Activated CD4-positive, alpha-beta memory T cell treated with anti-CD3 and anti-CD28 coated beads for 36 hours (primary cell): ENCODE results near the gene KIZ. TPM values are rescaled to one million over a fixed set of nuclear protein-coding genes. Genes with fewer than 3 reads are reported as not detected.
A peak's percentile ranks its signal among the peaks of the same experiment; 100 is the strongest.
"Not testable (repeated sequence)": the region's sequence is repeated elsewhere in the genome, so short reads cannot be mapped to it uniquely, and the experiment has no call there.

Experiments used
- CTCF ChIA-PET: fragments of 350-600 bp; sonication (Branson Sonifier 250); formaldehyde crosslinking; loops from one replicate; lab custom pipeline; 2021; ENCODE audit warnings: antibody characterized with exemption, inconsistent platforms; lab: Charles Lee
- POLR2A ChIA-PET: fragments of 350-600 bp; sonication (Branson Sonifier 250); formaldehyde crosslinking; loops from one replicate; lab custom pipeline; 2021; ENCODE audit warnings: antibody characterized with exemption; lab: Charles Lee
- DNase-seq: peaks from one replicate; pipeline ENCODE4 v3.0.0-alpha.2; 2020
- H3K27ac Mint-ChIP-seq: one replicate; pipeline ENCODE4 v1.8.0; 2021; ENCODE audit warnings: mixed read lengths
- H3K27me3 Mint-ChIP-seq: one replicate; pipeline ENCODE4 v1.8.0; 2021; ENCODE audit warnings: mixed read lengths
- H3K36me3 Mint-ChIP-seq: one replicate; pipeline ENCODE4 v1.8.0; 2021; ENCODE audit warnings: mixed read lengths
- H3K4me1 Mint-ChIP-seq: one replicate; pipeline ENCODE4 v1.8.0; 2021; ENCODE audit warnings: low read depth, mixed read lengths
- H3K4me3 Mint-ChIP-seq: one replicate; pipeline ENCODE4 v1.8.0; 2021; ENCODE audit warnings: mild to moderate bottlenecking, mixed read lengths
- H3K9me3 Mint-ChIP-seq: one replicate; pipeline ENCODE4 v1.8.0; 2021; ENCODE audit warnings: mixed read lengths
- intact Hi-C: fragments of 100-400 bp; cut with micrococcal nuclease; formaldehyde crosslinking; loops from one replicate; pipeline ENCODE4 v1.15.1; 2023
- total RNA-seq, 2 experiments: library from RNA; stranded (reverse); gene quantifications; one replicate each; pipeline ENCODE4 v1.2.3, GENCODE V29; 2021

KIZ gene
- total RNA-seq, 2 experiments from 2014 or later, result 13.3 to 13.5 TPM

- intact Hi-C loops, H3K9me3 Mint-ChIP-seq, CTCF ChIA-PET, H3K4me3 Mint-ChIP-seq, H3K27me3 Mint-ChIP-seq, POLR2A ChIA-PET, H3K4me1 Mint-ChIP-seq, H3K27ac Mint-ChIP-seq, DNase-seq: not testable (repeated sequence)
- peaks cover 33% of the 10 kb centered on the region for H3K36me3 Mint-ChIP-seq
These were observed 42.2 kb downstream of the KIZ start for GRCh38 chr20:21168061-21168460.

DNA sequence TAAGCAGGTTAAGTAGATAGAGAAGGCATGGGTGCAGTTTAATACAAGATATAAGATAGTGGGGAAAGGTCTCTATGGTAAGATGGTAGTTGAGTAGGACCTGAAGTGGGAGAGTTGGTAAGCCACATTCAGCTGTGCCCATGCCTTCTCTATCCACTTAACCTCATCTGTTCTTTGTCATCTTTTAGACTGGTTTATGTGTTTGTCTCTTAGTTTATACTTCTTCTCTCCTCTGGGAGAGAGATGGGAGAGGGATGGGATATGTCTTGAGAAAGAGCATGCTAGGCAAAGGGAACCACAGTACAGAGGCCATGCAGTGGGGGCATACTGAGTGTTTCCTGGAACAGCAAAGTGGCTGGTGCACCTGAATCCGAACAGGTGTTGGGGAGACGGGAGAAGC lies 46.7 kb downstream of the KIZ start:
- Mint-ChIP-seq H3K9me3 (peaks cover 8% of the 10 kb centered on the region), H3K4me3 (no peak overlapping the region), H3K36me3 (peaks cover 18% of the 10 kb centered on the region), H3K4me1 (peaks cover 7% of the 10 kb centered on the region), H3K27ac (no peak overlapping the region), H3K27me3 (no peaks in the 10 kb centered on the region)
- no peak for DNase-seq
- intact Hi-C loops, result no loop called here
- CTCF ChIA-PET, result no interaction called here
- POLR2A ChIA-PET, result no interaction called here

- H3K9me3 Mint-ChIP-seq, result peaks cover 11% of the 10 kb centered on the region
- peaks cover 16% of the 10 kb centered on the region for H3K36me3 Mint-ChIP-seq
- H3K27ac Mint-ChIP-seq, result no peak overlapping the region
- CTCF ChIA-PET, result no interaction called here
- POLR2A ChIA-PET, result no interaction called here
- peaks cover 7% of the 10 kb centered on the region for H3K4me1 Mint-ChIP-seq
- intact Hi-C loops, result no loop called here
- no peak for DNase-seq
- no peaks in the 10 kb centered on the region for H3K27me3 Mint-ChIP-seq
- no peak overlapping the region for H3K4me3 Mint-ChIP-seq
These were observed 47.6 kb downstream of the KIZ start for GRCh38 chr20:21173485-21173884.

DNA sequence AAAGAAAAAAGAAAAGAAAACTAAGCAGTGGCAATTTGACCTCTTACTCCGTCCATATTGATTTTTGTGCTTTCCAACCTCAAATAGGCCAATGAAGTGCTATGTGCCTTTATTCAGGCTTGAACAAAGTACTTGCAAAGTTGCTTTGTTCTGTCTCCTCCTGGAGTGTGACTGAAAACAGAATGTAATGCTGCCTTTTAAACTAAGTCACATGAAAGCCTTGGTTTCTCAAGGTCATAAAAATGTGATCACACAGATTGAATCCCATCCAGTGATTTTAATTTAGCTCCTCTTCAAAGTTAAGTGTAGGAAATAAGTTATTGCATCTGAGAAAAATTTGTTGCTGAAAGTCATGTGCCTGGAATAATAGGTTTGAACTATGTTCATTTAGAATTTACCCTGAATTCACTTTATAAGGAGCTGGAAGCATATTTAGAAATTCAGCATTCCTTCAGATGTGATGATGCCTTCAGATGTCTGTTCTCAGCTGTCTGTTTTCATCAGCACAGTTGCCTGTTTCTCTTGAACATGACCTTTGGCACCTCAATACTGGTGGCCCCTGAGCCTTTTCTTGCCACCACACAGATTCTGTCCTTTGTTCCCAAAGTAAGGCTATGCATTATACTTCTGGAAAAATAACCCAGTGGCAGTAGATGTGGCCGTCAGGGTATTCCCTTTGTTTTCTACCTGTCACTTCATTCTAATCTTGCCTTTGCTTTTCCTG lies 48.8 kb downstream of the KIZ start:
- intact Hi-C loops, result no loop called here
- no peak for DNase-seq
- Mint-ChIP-seq H3K36me3 (peaks cover 18% of the 10 kb centered on the region), H3K27me3 (no peaks in the 10 kb centered on the region), H3K9me3 (peaks cover 11% of the 10 kb centered on the region), H3K4me3 (no peak overlapping the region), H3K4me1 (peaks cover 10% of the 10 kb centered on the region), H3K27ac (no peak overlapping the region)
- ChIA-PET POLR2A (no interaction called here), CTCF (no interaction called here)

- ChIA-PET POLR2A (no interaction called here), CTCF (interaction anchor here (0.7 kb wide), 2 partner anchors 477 to 1060 kb away, joined by 3 read pairs; no protein-coding TSS in a partner anchor)
- H3K4me3 Mint-ChIP-seq, result no peak overlapping the region
- peaks cover 10% of the 10 kb centered on the region for H3K4me1 Mint-ChIP-seq
- H3K27ac Mint-ChIP-seq, result no peak overlapping the region
- H3K27me3 Mint-ChIP-seq, result no peaks in the 10 kb centered on the region
- intact Hi-C loops, result no loop called here
- DNase-seq, result peak; percentile 12
- H3K36me3 Mint-ChIP-seq, result peaks cover 21% of the 10 kb centered on the region
- peaks cover 11% of the 10 kb centered on the region for H3K9me3 Mint-ChIP-seq
These were observed 49.6 kb downstream of the KIZ start for GRCh38 chr20:21175433-21175832.

- H3K27ac Mint-ChIP-seq, result no peak overlapping the region
- no peaks in the 10 kb centered on the region for H3K27me3 Mint-ChIP-seq
- ChIA-PET POLR2A (no interaction called here), CTCF (no interaction called here)
- no peak overlapping the region for H3K4me3 Mint-ChIP-seq
- H3K4me1 Mint-ChIP-seq, result peaks cover 10% of the 10 kb centered on the region
- peaks cover 16% of the 10 kb centered on the region for H3K36me3 Mint-ChIP-seq
- no peak for DNase-seq
- intact Hi-C loops, result no loop called here
- H3K9me3 Mint-ChIP-seq, result peaks cover 11% of the 10 kb centered on the region
These were observed 51.9 kb downstream of the KIZ start for GRCh38 chr20:21177767-21178166.

GRCh38 chr20:21179757-21180156 lies 53.9 kb downstream of the KIZ start:
- ChIA-PET POLR2A (no interaction called here), CTCF (no interaction called here)
- Mint-ChIP-seq H3K4me3 (no peak overlapping the region), H3K36me3 (peaks cover 16% of the 10 kb centered on the region), H3K27ac (no peak overlapping the region), H3K4me1 (peaks cover 10% of the 10 kb centered on the region), H3K27me3 (no peaks in the 10 kb centered on the region), H3K9me3 (peaks cover 11% of the 10 kb centered on the region)
- no peak for DNase-seq
- intact Hi-C loops, result no loop called here

GRCh38 chr20:21180248-21180647 lies 54.4 kb downstream of the KIZ start:
- POLR2A ChIA-PET, result no interaction called here
- no peak for DNase-seq
- Mint-ChIP-seq H3K4me1 (peaks cover 7% of the 10 kb centered on the region), H3K27ac (no peak overlapping the region), H3K27me3 (no peaks in the 10 kb centered on the region), H3K4me3 (no peak overlapping the region), H3K36me3 (peaks cover 16% of the 10 kb centered on the region), H3K9me3 (peaks cover 11% of the 10 kb centered on the region)
- CTCF ChIA-PET, result no interaction called here
- intact Hi-C loops, result no loop called here

DNA sequence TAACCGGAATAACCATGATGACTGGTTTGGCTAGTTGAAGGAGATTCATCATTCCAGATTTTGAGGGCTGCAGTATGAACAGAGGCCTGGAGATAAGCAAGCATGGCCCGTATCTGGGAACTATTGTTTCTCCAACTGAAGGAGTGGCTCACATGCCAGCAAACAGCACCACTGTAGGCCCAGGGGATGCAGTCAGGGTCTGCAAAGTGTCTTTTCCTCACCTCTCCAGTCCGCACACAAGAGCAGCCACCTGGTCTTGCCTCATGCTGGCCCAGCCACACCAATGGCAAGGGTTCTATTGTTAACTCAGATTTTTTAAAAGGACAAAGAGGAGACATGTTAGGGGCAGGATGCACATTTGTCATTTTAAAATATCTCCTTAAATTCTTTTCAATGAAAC lies 55.1 kb downstream of the KIZ start:
- intact Hi-C loops, result no loop called here
- H3K4me3 Mint-ChIP-seq, result no peak overlapping the region
- H3K4me1 Mint-ChIP-seq, result peaks cover 4% of the 10 kb centered on the region
- POLR2A ChIA-PET, result no interaction called here
- no peaks in the 10 kb centered on the region for H3K27me3 Mint-ChIP-seq
- H3K36me3 Mint-ChIP-seq, result peaks cover 16% of the 10 kb centered on the region
- no peak overlapping the region for H3K27ac Mint-ChIP-seq
- peaks cover 11% of the 10 kb centered on the region for H3K9me3 Mint-ChIP-seq
- DNase-seq, result no peak
- CTCF ChIA-PET, result no interaction called here

DNA sequence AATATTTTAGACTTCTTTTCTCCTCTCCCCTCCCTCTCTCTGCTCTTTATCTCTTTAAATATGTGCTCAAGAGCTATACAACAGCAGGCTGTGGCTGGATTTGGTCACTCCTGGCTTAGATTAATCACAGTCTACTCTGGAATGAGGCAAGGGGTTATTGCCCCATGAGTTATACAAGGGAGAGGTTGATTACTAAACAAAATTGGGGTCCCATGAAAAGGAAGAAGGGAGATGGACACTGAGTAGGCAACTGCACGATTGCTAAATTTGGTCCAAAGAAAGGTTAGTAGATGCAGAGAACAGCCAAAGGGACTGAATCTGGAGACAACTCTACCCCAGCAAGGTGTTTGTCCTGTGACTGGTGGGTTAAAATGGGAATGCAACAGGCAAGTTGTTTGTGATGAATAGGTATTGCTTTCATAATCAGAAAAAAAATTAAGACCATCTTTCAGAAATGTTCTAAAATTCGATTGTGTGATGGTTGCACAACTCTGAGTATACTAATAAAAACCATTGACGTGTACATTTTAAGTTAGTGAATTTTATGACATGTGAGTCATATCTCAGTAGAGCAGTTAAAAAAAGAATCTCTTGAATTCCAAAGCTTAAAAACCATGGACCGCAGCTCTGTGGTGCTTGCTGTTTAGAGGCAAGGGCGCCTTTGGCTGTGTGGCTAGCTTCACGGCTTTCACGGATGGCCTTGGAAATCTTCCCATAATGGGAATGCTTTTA lies 57.1 kb downstream of the KIZ start:
- POLR2A ChIA-PET, result no interaction called here
- no peaks in the 10 kb centered on the region for H3K27me3 Mint-ChIP-seq
- H3K36me3 Mint-ChIP-seq, result peaks cover 13% of the 10 kb centered on the region
- DNase-seq, result no peak
- H3K4me1 Mint-ChIP-seq, result peaks cover 4% of the 10 kb centered on the region
- no peak overlapping the region for H3K27ac Mint-ChIP-seq
- H3K9me3 Mint-ChIP-seq, result no peaks in the 10 kb centered on the region
- CTCF ChIA-PET, result interaction anchor here (1.1 kb wide), 1 partner anchor 34 kb away, joined by 3 read pairs; no protein-coding TSS in a partner anchor
- no peak overlapping the region for H3K4me3 Mint-ChIP-seq
- intact Hi-C loops, result no loop called here

- Mint-ChIP-seq H3K4me1 (peaks cover 2% of the 10 kb centered on the region), H3K36me3 (peaks cover 9% of the 10 kb centered on the region)
- intact Hi-C loops, result no loop called here
These were observed 57.8 kb downstream of the KIZ start for GRCh38 chr20:21183722-21184121.

GRCh38 chr20:21184819-21185218 lies 58.9 kb downstream of the KIZ start:
- no peaks in the 10 kb centered on the region for H3K9me3 Mint-ChIP-seq
- H3K36me3 Mint-ChIP-seq, result peaks cover 9% of the 10 kb centered on the region
- intact Hi-C loops, result no loop called here
- no peaks in the 10 kb centered on the region for H3K27me3 Mint-ChIP-seq
- no peak overlapping the region for H3K4me3 Mint-ChIP-seq
- ChIA-PET CTCF (no interaction called here), POLR2A (no interaction called here)
- no peaks in the 10 kb centered on the region for H3K4me1 Mint-ChIP-seq
- no peak overlapping the region for H3K27ac Mint-ChIP-seq
- DNase-seq, result no peak

More at GRCh38 chr20:21183722-21184121, 57.8 kb downstream of the KIZ start:
- Mint-ChIP-seq H3K27me3 (no peaks in the 10 kb centered on the region), H3K9me3 (no peaks in the 10 kb centered on the region), H3K27ac (no peak overlapping the region), H3K4me3 (no peak overlapping the region)
- DNase-seq, result no peak
- ChIA-PET CTCF (no interaction called here), POLR2A (no interaction called here)
